ENCODE measurements around the gene UQCRC1.
"Not testable (repeated sequence)": the region's sequence is repeated elsewhere in the genome, so short reads cannot be mapped to it uniquely, and the experiment has no call there.

Gene UQCRC1

DNA sequence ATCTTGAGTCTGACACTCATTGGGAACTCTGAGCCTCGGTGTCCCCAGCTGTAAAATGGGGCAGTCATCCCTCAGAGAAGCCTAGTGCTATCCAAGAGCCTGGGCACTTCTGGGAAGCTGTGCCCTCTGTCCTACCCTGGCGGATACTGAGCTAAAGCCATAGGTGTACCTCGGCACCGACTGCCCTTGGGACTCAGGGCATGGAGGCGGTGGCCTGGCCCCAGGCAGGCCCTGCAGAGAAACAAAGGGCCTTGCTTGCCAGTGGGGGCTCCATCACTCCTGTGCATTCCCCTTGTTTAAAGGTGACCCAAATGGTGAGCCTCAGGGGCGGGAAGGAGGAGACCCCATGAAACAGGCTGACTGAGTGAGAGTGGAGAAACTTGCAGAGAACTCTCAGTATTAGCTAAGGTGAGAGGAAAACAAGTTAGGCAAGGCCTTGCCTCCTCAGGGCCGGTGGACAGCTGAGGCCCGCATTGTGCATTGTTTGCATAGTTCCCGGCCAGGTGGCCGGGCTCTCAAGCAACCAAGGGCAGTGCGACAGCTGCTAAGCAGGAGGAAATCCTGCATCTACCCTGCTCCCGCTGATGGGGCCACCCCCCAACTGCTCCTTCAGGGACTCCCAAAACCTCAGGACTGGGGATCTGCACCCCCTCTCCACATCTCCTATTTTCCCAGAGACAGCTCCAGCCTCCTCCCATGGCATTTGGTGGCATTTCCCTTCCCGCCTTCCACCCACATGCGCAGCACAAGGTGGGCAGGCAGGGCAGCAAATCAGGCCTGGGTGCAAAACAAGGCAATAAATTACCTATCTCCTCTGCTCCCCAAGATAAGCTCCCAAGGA lies 57.1 kb downstream of the UQCRC1 start:
- DNase-seq: no peak

DNA sequence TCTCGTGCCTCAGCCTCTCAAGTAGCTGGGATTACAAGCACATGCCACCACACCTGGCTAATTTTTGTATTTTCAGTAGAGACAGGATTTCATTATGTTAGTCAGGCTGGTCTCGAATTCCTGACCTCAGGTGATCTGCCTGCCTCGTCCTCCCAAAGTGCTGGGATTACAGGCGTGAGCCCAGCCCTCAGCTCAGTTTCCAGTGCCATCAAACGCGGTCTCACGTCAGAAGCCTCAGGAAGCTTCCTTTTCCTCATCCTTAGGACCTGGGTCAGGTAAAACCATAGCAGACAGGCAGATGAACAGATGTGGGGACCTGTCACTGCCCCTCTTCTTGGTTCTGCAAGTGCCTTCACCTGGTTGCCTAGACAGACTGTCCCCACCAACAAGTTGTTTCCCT lies 57.8 kb downstream of the UQCRC1 start:
- not testable (repeated sequence) for DNase-seq
